K562 (cell line): Measurements from ENCODE around the gene FAM83D. TPM values are rescaled to one million over a fixed set of nuclear protein-coding genes. Genes with fewer than 3 reads are reported as not detected.

Experiments used
- CCAR2 ChIP-seq: fragments of 200-400 bp; formaldehyde crosslinking; IDR thresholded peaks from 2 replicates; pipeline ENCODE4 v1.6.1; 2017; ENCODE audit warnings: mild to moderate bottlenecking, low read depth, low read length
- CHD7 ChIP-seq: fragments of 200-600 bp; sonication (generic); IDR thresholded peaks from one replicate; pipeline ENCODE4 v1.6.1; 2012; ENCODE audit warnings: mild to moderate bottlenecking, low read depth, low read length, inconsistent platforms
- CREBBP ChIP-seq: IDR thresholded peaks from one replicate; pipeline ENCODE4 v1.6.1; 2012; ENCODE audit warnings: low read depth, mild to moderate bottlenecking, control low read depth, inconsistent platforms, low read length
- EP300 ChIP-seq: IDR thresholded peaks from 2 replicates; pipeline ENCODE4 v1.6.1; 2012; ENCODE audit warnings: low read length, improper control_type of control experiment
- ERF ChIP-seq: fragments of 450-650 bp; formaldehyde crosslinking; IDR thresholded peaks from 2 replicates; pipeline ENCODE4 v1.4.0; 2020; ENCODE audit warnings: mild to moderate bottlenecking, mixed read lengths
- FOXK1 ChIP-seq: sonication (generic); formaldehyde crosslinking; IDR thresholded peaks from 2 replicates; pipeline ENCODE4 v1.8.0; 2022; ENCODE audit warnings: missing genetic modification reagents, mild to moderate bottlenecking, borderline replicate concordance
- FOXP1 ChIP-seq: sonication (generic); formaldehyde crosslinking; IDR thresholded peaks from 2 replicates; pipeline ENCODE4 v1.8.0; 2022; ENCODE audit warnings: mild to moderate bottlenecking, missing genetic modification reagents
- KLF10 ChIP-seq: fragments of 250-450 bp; sonication (Bioruptor Pico); IDR thresholded peaks from 2 replicates; pipeline ENCODE4 v1.6.1; 2021; ENCODE audit warnings: matching md5 sums
- MCM7 ChIP-seq, 2 experiments: fragments of 450-650 bp; IDR thresholded peaks; 2 replicates each; pipeline ENCODE4 v1.6.1; 2016 to 2018
- PKNOX1 ChIP-seq: fragments of 450-650 bp; IDR thresholded peaks from 2 replicates; pipeline ENCODE4 v1.6.1; 2016
- POLR2AphosphoS2 ChIP-seq: IDR thresholded peaks from 2 replicates; pipeline ENCODE4 v1.6.1; 2012; ENCODE audit warnings: low read length, improper control_type of control experiment
- SMARCA5 ChIP-seq: fragments of 450-650 bp; IDR thresholded peaks from 2 replicates; pipeline ENCODE4 v1.6.1; 2016
- SMARCC2 ChIP-seq: fragments of 450-650 bp; IDR thresholded peaks from 2 replicates; pipeline ENCODE4 v1.6.1; 2017; ENCODE audit warnings: antibody characterized with exemption, moderate library complexity, mild to moderate bottlenecking, low read depth
- TCF7 ChIP-seq: sonication (generic); IDR thresholded peaks from 2 replicates; pipeline ENCODE4 v1.6.1; 2016; ENCODE audit warnings: antibody characterized with exemption, borderline replicate concordance
- VEZF1 ChIP-seq: fragments of 200-800 bp; sonication (Bioruptor generic); IDR thresholded peaks from 2 replicates; pipeline ENCODE4 v1.6.1; 2017; ENCODE audit warnings: missing genetic modification characterization, missing compliant biosample characterization
- polyA plus RNA-seq, 8 experiments: library from polyadenylated mRNA; depleted of rRNA in 4 of 8; stranded (reverse) in 5 of 8; unstranded in 3 of 8; fragments of >200 nt; fragmentation: Nextera tagmentation in 2 of 8; fragmentation: Illumina TruSeq in 1 of 8; extraction: Ambion mirVana in 2 of 8; extraction: Trizol in 1 of 8; gene quantifications; 2 replicates each; pipeline versions ENCODE4 v1.2.1 to v1.2.3, GENCODE V29; 2011 to 2014; ENCODE audit warnings: inconsistent platforms in 1 of 8, missing spikeins in 1 of 8
- total RNA-seq, 7 experiments: library from RNA; depleted of rRNA in 6 of 7; stranded (reverse); fragments of >200 nt in 6 of 7; fragmentation: Illumina TruSeq in 2 of 7; extraction: Trizol in 2 of 7; gene quantifications; 2 replicates each; pipeline versions ENCODE4 v1.2.1 to v1.2.3, GENCODE V29; 2011 to 2021; ENCODE audit warnings: low replicate concordance in 1 of 7

Gene FAM83D
- total and polyA plus RNA-seq, 9 of the 15 experiments (the other 6 are each of a cell fraction or from before 2014, with no cell fraction given) = 8.2 to 66.1 (median 43.5) TPM

GRCh38 chr20:38962044-38962927, 36.1 kb downstream of the FAM83D start, which contains the start of gene DHX35 (continued):
- TF ChIP-seq CHD7 (no peak), POLR2AphosphoS2 (no peak), TCF7 (no peak), PKNOX1 (peak; percentile 60; the same call in 1 of the 2 replicates), SMARCC2 (no peak), MCM7 (IDR thresholded peaks at IDR 0.05) (no peak), KLF10 (no peak), SMARCA5 (no peak), VEZF1 (CRISPR knock-in tag) (peak; percentile 76), FOXP1 (CRISPR knock-in tag) (peak; percentile 85; the same call in 1 of the 2 replicates), FOXK1 (CRISPR knock-in tag) (no peak), CREBBP (no peak), EP300 (no peak), ERF (CRISPR knock-in tag) (no peak), CCAR2 (no peak)
